Activated CD4-positive, alpha-beta T cell treated with anti-CD3 and anti-CD28 coated beads, Interleukin-2, amount 10 ng/mL, durations not matched to agents 7 days and 5 days (primary cell): Measurements from ENCODE around the gene IFFO2. TPM values are rescaled to one million over a fixed set of nuclear protein-coding genes. Genes with fewer than 3 reads are reported as not detected.

ENCODE experiments used
- CTCF ChIA-PET: fragments of 350-600 bp; sonication (Branson Sonifier 250); formaldehyde crosslinking; loops from one replicate; lab custom pipeline; 2021; ENCODE audit warnings: antibody characterized with exemption; lab: Charles Lee
- POLR2A ChIA-PET: fragments of 350-600 bp; sonication (Branson Sonifier 250); formaldehyde crosslinking; loops from one replicate; lab custom pipeline; 2021; ENCODE audit warnings: antibody characterized with exemption; lab: Charles Lee
- DNase-seq: peaks from one replicate; pipeline ENCODE4 v3.0.0-alpha.2; 2020
- H3K27ac Mint-ChIP-seq: one replicate; pipeline ENCODE4 v1.8.0; 2021; ENCODE audit warnings: mild to moderate bottlenecking, moderate library complexity, mixed read lengths
- H3K27me3 Mint-ChIP-seq: one replicate; pipeline ENCODE4 v1.8.0; 2021; ENCODE audit warnings: mixed read lengths
- H3K36me3 Mint-ChIP-seq: one replicate; pipeline ENCODE4 v1.8.0; 2021; ENCODE audit warnings: low read depth, mixed read lengths
- H3K4me1 Mint-ChIP-seq: one replicate; pipeline ENCODE4 v1.8.0; 2021; ENCODE audit warnings: mixed read lengths
- H3K4me3 Mint-ChIP-seq: one replicate; pipeline ENCODE4 v1.8.0; 2021; ENCODE audit warnings: mild to moderate bottlenecking, moderate library complexity, mixed read lengths
- H3K9me3 Mint-ChIP-seq: one replicate; pipeline ENCODE4 v1.8.0; 2021; ENCODE audit warnings: mixed read lengths
- total RNA-seq, 2 experiments: library from RNA; stranded (reverse); gene quantifications; one replicate each; pipeline ENCODE4 v1.2.3, GENCODE V29; 2021

The IFFO2 gene
- total RNA-seq, 2 experiments from 2014 or later = 20.4 to 21.7 TPM

GRCh38 chr1:18907021-18907916 lies 49.2 kb downstream of the IFFO2 start:
- no peak overlapping the region for H3K4me3 Mint-ChIP-seq
- H3K4me1 Mint-ChIP-seq = peaks cover 24% of the 10 kb centered on the region
- CTCF ChIA-PET = interaction anchor here (0.6 to 2.3 kb wide), 21 partner anchors 8 to 690 kb away, joined by 3 to 11 read pairs (median 4); a partner anchor contains a TSS
- no peaks in the 10 kb centered on the region for H3K9me3 Mint-ChIP-seq
- POLR2A ChIA-PET = interaction anchor here (0.7 kb wide), 1 partner anchor 189 kb away, joined by 3 read pairs; no protein-coding TSS in a partner anchor
- DNase-seq = peak; percentile 81
- no peak overlapping the region for H3K27ac Mint-ChIP-seq
- H3K27me3 Mint-ChIP-seq = no peaks in the 10 kb centered on the region
- peaks cover 35% of the 10 kb centered on the region for H3K36me3 Mint-ChIP-seq

- CTCF ChIA-PET = interaction anchor here (1.0 to 1.2 kb wide), 6 partner anchors 10 to 210 kb away, joined by 4 to 7 read pairs (median 4); no protein-coding TSS in a partner anchor
- peaks cover 40% of the 10 kb centered on the region for H3K4me1 Mint-ChIP-seq
Measured at GRCh38 chr1:18903291-18903756, 53.2 kb downstream of the IFFO2 start.

GRCh38 chr1:18902523-18903290 lies 53.8 kb downstream of the IFFO2 start, which contains the start of gene ALDH4A1:
ALDH4A1 (minus strand) TSS chr1:18902555; CDS start chr1:18902523, 32 bp downstream.
- Mint-ChIP-seq H3K4me3 (peak within 1 kb of the TSS; percentile 92), H3K9me3 (no peaks in the 10 kb centered on the region), H3K27me3 (no peaks in the 10 kb centered on the region), H3K36me3 (no peaks in the 10 kb centered on the region), H3K27ac (peak within 1 kb of the TSS; percentile 99), H3K4me1 (peaks cover 38% of the 10 kb centered on the region)
- ChIA-PET POLR2A (interaction anchor here (0.7 to 1.0 kb wide), 2 partner anchors 14 to 172 kb away, joined by 3 to 4 read pairs; no protein-coding TSS in a partner anchor), CTCF (interaction anchor here (0.8 to 1.2 kb wide), 7 partner anchors 11 to 211 kb away, joined by 4 to 7 read pairs (median 4); no protein-coding TSS in a partner anchor)
- peak; percentile 98 for DNase-seq

More at GRCh38 chr1:18903291-18903756, 53.2 kb downstream of the IFFO2 start:
- H3K4me3 Mint-ChIP-seq = peak overlapping the region; percentile 92
- peaks cover 4% of the 10 kb centered on the region for H3K36me3 Mint-ChIP-seq
- POLR2A ChIA-PET = interaction anchor here (0.7 to 1.0 kb wide), 2 partner anchors 13 to 171 kb away, joined by 3 to 4 read pairs; no protein-coding TSS in a partner anchor
- peak overlapping the region; percentile 99 for H3K27ac Mint-ChIP-seq
- no peaks in the 10 kb centered on the region for H3K9me3 Mint-ChIP-seq
- no peak for DNase-seq
- no peaks in the 10 kb centered on the region for H3K27me3 Mint-ChIP-seq

GRCh38 chr1:18901952-18902522 lies 54.4 kb downstream of the IFFO2 start:
- POLR2A ChIA-PET = interaction anchor here (1.0 kb wide), 1 partner anchor 15 kb away, joined by 3 read pairs; no protein-coding TSS in a partner anchor
- peak overlapping the region; percentile 99 for H3K27ac Mint-ChIP-seq
- no peaks in the 10 kb centered on the region for H3K27me3 Mint-ChIP-seq
- CTCF ChIA-PET = interaction anchor here (0.6 to 1.2 kb wide), 8 partner anchors 11 to 212 kb away, joined by 3 to 7 read pairs (median 4); no protein-coding TSS in a partner anchor
- H3K36me3 Mint-ChIP-seq = no peaks in the 10 kb centered on the region
- peak; percentile 10 for DNase-seq
- H3K4me3 Mint-ChIP-seq = peak overlapping the region; percentile 92
- peaks cover 34% of the 10 kb centered on the region for H3K4me1 Mint-ChIP-seq
- no peaks in the 10 kb centered on the region for H3K9me3 Mint-ChIP-seq

GRCh38 chr1:18901147-18901951 lies 55.1 kb downstream of the IFFO2 start:
- Mint-ChIP-seq H3K4me1 (peaks cover 34% of the 10 kb centered on the region), H3K36me3 (no peaks in the 10 kb centered on the region)

GRCh38 chr1:18900303-18900841 lies 56.1 kb downstream of the IFFO2 start:
- Mint-ChIP-seq H3K4me1 (peaks cover 34% of the 10 kb centered on the region), H3K27me3 (no peaks in the 10 kb centered on the region), H3K27ac (no peak overlapping the region), H3K9me3 (no peaks in the 10 kb centered on the region), H3K4me3 (no peak overlapping the region), H3K36me3 (no peaks in the 10 kb centered on the region)
- POLR2A ChIA-PET = no interaction called here
- CTCF ChIA-PET = interaction anchor here (1.1 kb wide), 1 partner anchor 16 kb away, joined by 4 read pairs; no protein-coding TSS in a partner anchor
- DNase-seq = no peak

More at GRCh38 chr1:18901147-18901951, 55.1 kb downstream of the IFFO2 start:
- ChIA-PET CTCF (interaction anchor here (0.6 to 1.0 kb wide), 2 partner anchors 12 to 141 kb away, joined by 3 read pairs; no protein-coding TSS in a partner anchor), POLR2A (no interaction called here)
- H3K4me3 Mint-ChIP-seq = peak overlapping the region; percentile 92
- DNase-seq = no peak
- no peaks in the 10 kb centered on the region for H3K9me3 Mint-ChIP-seq
- H3K27me3 Mint-ChIP-seq = no peaks in the 10 kb centered on the region
- peak overlapping the region; percentile 91 for H3K27ac Mint-ChIP-seq

- CTCF ChIA-PET = interaction anchor here (1.1 kb wide), 1 partner anchor 15 kb away, joined by 4 read pairs; no protein-coding TSS in a partner anchor
- H3K4me1 Mint-ChIP-seq = peaks cover 34% of the 10 kb centered on the region
Measured at GRCh38 chr1:18899363-18900049, 57.0 kb downstream of the IFFO2 start.

GRCh38 chr1:18898567-18898966 lies 57.9 kb downstream of the IFFO2 start:
- DNase-seq = no peak
- Mint-ChIP-seq H3K4me3 (no peak overlapping the region), H3K27me3 (no peaks in the 10 kb centered on the region), H3K27ac (no peak overlapping the region), H3K36me3 (no peaks in the 10 kb centered on the region), H3K4me1 (peaks cover 26% of the 10 kb centered on the region), H3K9me3 (no peaks in the 10 kb centered on the region)
- ChIA-PET POLR2A (no interaction called here), CTCF (no interaction called here)

More at GRCh38 chr1:18899363-18900049, 57.0 kb downstream of the IFFO2 start:
- Mint-ChIP-seq H3K36me3 (no peaks in the 10 kb centered on the region), H3K27ac (no peak overlapping the region), H3K9me3 (no peaks in the 10 kb centered on the region), H3K27me3 (no peaks in the 10 kb centered on the region), H3K4me3 (no peak overlapping the region)
- DNase-seq = no peak
- POLR2A ChIA-PET = no interaction called here

- Mint-ChIP-seq H3K27ac (no peak overlapping the region), H3K27me3 (no peaks in the 10 kb centered on the region), H3K4me1 (peaks cover 4% of the 10 kb centered on the region), H3K4me3 (no peak overlapping the region), H3K36me3 (no peaks in the 10 kb centered on the region), H3K9me3 (no peaks in the 10 kb centered on the region)
- ChIA-PET POLR2A (no interaction called here), CTCF (interaction anchor here (1.2 kb wide), 1 partner anchor 11 kb away, joined by 5 read pairs; no protein-coding TSS in a partner anchor)
- no peak for DNase-seq
Measured at GRCh38 chr1:18895317-18895716, 61.2 kb downstream of the IFFO2 start.

GRCh38 chr1:18893120-18893519 lies 63.4 kb downstream of the IFFO2 start:
- no peak for DNase-seq
- Mint-ChIP-seq H3K36me3 (no peaks in the 10 kb centered on the region), H3K4me1 (no peaks in the 10 kb centered on the region), H3K9me3 (no peaks in the 10 kb centered on the region), H3K27ac (no peak overlapping the region), H3K4me3 (no peak overlapping the region), H3K27me3 (no peaks in the 10 kb centered on the region)
- ChIA-PET CTCF (interaction anchor here (1.0 to 2.7 kb wide), 5 partner anchors 9 to 20 kb away, joined by 3 to 11 read pairs (median 3); no protein-coding TSS in a partner anchor), POLR2A (no interaction called here)
